ENCODE results near the gene CIDEA.

Gene CIDEA

DNA sequence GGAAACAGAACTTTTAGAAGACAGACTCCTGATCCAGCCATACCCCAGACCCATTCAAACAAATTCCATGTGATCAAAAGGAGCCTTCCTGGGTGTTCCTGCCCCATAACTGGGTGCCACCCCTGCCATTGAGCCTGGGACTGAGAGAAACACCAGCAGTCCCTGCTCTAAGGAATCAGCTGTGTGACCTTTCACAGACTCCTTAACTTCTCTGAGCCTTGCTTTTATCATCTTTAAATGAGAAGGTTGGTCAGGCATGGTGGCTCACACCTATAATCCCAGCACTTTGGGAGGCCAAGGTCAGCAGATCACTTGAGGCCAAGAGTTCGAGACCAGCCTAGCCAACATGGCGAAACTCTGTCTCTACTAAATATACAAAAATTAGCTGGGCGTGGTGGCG is 20.6 kb downstream of the CIDEA start:
- DNase-seq (ENCODE audit: low spot score), result no peak

DNA sequence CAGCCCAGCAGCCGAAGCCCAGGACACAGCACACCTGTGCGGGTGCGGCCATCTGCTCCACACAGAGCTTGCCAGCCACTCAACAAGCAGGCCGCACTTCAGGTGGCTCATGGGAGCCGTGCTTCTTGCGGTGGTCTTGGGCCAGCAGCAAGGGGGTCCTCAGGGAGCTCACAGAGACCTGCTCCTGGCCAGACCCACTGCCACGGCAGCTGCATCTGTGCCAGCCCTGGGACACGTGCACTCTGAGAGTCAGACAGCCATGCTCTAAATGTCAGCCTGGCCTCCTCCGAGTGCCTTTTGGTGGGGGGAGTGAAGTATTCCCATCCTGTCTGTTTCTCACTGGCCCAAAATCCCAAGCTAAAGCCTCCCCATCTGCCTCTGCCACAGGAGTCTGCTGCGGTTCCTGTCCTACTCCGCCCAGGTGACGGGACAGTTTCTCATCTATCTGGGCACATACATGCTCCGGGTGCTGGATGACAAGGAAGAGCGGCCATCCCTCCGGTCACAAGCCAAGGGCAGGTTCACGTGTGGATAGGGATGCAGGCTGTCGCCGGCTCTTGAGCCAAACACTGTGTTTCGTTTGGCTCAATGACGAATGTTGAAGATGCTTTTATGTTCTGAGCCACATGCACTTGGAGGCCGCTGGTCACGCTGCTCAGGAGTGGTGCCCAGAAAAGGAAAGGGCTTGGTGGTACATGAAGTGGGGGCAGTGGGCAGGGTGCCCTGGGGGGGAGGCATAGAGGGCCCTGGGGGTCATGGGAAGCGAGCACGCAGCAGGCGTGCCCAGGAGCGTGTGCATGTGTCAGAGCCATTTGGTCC is 22.8 kb downstream of the CIDEA start:
- no peak for DNase-seq (ENCODE audit: low spot score)

DNA sequence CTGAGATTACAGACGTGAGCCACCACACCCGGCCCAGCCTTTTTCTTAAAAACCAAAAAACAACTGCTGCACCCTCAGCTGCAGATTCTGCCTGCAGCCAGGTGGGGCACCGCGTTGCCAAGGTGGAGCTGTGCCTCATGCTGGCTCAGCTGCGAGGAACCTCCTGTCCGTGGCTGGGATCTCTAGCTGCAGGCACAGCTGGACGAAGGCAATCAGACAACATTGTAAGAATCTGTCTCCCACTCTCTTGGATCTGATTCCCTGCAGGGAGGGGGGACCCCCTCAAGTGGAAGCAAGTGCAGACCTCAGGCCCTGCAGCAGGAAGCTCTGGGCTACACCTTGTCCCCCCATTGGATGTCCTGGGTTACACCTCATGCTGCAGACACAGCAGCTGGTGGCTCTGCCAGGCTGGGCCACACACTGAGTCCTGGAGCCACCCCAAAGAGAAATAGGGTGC is 24.1 kb downstream of the CIDEA start:
- DNase-seq (ENCODE audit: low spot score), result no peak

DNA sequence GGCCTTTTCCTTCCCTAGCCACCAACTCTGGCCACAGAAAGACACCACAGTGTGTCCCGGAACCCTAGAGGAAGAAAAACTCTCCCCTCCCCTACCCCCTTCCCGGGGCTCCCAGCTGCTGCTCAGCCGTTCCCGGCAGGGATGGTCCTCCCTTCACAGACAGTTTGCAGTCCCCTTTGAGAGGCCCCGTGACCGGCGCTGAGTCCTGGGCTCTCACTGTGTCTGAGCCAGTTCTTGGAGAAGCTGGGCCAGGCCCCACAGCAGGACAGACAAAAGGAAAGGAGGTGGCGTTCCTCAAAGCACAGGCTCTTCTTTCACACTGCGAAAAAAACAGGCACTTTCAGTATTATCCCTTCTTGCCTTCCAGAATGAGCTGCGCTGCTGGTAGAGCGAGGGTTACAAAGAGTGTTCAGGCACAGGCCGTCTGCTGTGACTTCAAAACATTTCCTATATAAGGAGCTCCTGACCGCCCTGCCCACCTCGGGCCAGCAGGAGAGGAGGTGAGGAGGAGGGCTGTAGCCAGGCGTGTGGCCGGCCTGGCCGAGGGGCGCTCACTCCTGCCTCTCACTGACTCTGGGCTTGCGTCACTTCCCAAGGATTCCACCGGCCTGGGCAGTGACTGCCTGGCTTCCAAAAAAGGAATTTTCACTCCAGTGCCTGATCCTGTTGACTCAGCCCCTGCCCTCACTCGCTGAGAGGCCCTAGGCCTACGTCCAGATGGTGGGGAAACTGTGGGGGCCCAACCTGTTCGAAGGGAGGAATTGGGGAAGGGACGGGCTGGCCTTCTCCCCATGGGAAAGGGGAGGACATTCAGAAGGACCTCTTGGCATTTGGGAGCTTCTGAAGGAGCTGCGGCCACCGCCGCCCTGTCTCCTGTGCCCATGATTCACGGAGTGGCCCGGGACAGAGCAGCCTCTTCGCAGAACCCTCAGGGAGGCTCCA is 24.9 kb downstream of the CIDEA start:
- peak; percentile 95 for DNase-seq (ENCODE audit: low spot score)

DNA sequence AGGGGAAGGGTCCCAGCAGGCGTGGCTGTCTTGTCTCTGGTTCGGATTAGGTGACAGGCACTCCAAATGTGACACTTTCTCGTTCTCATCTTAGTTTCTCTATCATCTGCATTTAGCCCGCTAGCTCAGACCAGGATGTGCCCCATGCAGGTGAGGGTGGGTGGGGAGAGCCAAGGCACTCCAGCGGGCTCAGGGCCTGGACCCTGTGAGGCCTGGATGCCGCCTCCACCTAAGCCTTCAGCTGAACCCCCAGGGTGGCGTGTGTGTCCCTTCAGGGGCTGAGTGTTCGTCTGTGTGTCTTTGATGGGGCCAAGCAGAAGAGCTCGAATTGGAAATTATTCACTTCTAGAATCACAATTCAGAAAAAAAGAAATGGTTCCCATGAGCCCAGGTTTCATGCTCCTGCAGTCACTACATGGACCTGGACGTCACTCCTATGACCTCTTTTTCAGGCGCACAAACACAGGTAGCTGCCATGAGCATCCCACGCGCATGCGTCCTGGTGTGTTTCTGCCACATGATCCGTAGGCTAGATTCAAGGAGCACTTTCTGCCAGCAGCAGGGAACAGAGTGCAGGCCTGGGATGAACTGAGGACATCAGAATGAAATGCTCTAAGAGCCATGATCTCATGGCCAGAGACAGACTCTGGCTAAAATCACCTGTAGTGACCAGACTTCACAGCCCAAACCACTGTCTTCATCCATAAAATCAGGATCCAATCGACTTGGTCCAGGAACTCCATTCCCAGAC is 25.8 kb downstream of the CIDEA start:
- DNase-seq (ENCODE audit: low spot score), result no peak

DNA sequence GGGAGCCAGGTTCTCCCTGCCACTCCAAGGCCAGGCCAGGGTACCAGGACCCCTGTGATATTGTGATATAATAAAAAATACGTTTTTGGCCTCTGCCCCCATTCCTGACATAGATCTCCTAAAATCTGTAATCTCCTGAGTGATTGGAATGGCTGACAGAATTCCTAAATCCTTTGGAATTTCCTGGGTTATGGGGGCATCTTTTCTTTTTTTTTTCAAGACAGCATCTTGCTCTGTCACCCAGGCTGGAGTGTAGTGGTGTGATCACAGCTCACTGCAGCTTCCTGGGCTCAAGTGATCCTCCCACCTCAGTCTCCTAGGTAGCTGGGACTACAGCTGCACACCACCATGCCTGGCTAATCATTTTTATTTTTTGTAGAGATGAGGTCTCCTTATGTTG is 27.7 kb downstream of the CIDEA start:
- DNase-seq (ENCODE audit: low spot score), result no peak

DNA sequence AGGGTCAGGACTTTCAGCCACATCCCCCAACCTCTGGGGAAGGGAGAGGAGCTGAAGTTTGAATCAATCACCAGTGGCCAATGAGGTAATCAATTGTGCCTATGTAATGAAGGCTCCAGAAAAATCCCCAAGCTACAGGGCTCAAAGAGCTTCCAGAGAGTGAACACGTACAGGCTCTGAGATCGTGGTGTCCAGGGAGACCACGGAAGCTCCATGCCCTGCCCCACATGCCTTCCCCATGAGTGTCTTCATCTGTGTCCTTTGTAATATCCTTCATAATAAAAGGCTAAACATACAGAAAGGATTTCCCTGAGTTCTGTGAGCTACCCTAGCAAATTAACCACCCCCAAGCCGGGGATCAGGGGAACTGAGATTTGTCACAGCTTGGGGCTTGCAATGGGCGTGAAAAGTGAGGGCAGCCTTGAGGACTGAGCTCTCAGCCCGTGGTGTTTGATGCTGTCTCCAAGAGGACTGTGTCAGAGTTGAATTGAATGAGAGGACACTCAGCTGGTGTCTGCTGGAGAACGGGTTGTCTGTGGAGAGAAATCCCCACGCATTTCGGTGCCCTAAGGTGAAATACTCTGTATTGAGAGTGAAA is 28.4 kb downstream of the CIDEA start:
- peak; percentile 89 for DNase-seq (ENCODE audit: low spot score)

DNA sequence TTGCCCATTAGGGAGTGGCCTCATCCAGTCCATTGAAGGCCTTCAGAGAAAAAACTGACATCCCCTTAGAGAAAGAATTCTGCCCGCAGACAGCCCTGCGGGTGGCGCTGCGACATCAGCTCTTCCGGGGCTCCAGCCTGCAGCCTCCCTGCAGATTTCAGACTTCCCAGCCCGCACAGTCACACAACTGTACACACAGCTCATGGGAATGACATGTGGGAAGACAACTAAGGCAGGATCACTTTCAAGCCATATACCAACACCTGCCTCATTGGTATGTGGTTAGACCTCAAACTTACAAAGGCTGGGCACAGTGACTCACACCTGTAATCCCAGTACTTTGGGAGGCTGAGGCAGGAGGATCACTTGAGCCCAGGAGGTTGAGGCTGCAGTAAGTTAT is 29.1 kb downstream of the CIDEA start:
- DNase-seq (ENCODE audit: low spot score), result no peak

DNA sequence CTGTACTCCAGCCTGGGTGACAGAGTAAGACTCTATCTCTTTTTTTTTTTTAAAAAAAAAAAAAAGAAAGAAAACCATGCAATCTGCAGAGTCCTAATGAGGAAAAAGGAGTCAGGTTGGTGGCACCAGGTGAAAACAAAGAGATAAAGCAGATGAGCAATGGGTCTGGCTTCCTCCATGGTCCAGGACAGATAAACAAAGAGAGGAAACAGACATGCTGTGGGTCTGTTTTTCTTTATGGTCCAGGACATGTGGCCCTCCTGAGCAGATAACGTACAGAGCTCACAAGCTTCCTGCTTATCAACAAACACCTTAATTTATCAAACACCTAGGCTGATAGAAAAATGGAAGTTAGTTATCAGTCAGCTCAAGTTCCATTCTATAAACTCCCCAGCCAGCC is 29.5 kb downstream of the CIDEA start:
- DNase-seq (ENCODE audit: low spot score), result no peak

DNA sequence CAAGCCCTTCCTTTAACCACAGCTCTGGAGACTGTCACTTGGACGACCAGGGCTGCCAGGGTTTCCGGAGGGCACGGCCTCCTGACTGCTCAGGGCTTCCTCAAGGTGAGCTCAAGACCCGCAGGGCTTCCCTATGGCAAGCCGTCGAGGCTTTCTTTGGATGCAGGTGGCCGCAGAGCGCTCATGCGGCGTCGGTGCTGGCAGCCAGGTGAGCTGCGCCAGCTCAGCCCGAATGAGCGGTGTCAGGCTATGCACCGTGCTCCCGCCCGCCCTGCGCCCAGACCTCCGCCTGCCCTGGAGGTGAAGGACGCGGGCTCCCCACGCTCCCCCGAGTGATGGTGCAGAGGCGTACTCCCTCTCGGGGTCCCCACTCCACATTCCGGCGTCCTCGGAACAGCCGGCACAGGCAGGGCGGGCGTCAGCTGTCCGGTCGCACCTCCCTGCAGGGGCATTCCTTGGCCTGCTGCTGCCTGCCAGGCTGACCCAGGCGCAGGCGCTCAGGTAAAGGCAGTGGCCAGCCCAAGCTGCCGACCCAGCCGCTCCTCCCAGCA is 33.0 kb downstream of the CIDEA start:
- no peak for DNase-seq (ENCODE audit: low spot score)

DNA sequence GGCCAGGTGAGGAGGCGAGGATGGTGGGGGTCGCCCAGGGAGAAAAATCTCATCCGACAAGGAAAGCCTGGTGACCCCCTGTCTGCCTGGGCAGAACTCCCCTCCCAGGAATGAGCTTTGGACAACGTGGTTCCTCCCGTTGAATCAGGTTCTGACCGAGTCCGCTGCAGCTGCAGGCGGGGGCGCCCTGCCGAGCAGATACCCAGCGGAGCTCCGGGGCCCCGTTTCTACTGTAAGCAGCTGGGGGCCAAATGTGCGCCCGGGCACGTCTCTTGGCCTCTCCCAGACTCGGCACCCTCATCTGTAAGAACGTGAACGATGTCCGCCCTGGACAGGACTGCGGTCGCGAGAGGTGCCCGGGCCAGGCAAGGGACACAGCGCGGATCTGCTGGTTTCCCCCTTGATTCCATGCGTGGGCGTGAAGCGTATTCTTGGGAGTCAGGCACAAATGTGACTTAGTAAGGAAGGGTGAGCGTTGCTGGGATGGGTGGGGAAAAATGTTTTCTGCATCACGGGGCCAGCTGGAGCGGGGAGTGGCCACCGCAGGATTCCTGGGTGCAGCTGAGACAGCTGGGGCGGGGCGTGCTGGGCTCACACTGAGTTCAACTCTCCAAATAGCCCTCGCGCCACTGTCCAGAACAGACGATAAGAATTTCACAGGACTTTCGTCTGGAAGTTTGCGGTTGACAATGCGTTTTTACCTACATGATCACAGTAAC is 33.7 kb downstream of the CIDEA start:
- DNase-seq (ENCODE audit: low spot score), result peak; percentile 93

DNA sequence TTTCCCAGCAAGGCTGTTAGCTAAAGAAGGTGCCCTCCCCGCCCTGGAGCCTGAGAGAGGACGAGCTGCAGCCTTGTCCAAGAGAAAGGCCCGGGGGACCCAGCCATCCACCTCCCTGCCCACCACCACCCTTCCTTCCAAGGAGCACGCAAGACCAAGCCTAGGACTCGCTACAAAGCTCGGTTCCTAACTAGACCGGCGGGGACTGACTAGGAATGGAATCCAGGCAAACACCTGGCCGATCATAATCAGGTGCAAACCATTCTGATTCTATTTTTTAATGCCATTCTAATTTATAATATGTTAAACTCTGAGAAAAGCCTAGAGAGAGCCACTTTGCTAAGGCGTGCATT is 34.2 kb downstream of the CIDEA start:
- DNase-seq (ENCODE audit: low spot score), result no peak

DNA sequence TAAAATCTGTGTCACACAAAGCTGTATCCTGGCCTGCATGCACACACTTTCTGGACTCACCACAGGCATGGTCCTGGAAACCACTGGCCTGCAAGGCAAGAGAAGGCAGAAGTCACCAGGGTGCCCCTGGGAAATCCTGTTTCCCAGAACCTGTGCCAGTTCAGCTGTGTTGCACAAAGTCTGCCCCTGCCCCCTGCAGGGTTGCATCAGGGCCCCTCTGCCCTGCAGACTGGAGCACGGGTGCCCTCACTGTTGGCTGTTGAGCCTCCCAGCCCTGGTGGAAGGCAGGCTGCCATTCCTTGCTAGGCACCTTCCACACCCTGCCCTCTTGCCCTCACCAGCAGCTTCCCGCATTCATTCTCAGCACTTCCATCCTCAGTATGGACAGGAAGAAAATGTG is 35.9 kb downstream of the CIDEA start:
- no peak for DNase-seq (ENCODE audit: low spot score)

DNA sequence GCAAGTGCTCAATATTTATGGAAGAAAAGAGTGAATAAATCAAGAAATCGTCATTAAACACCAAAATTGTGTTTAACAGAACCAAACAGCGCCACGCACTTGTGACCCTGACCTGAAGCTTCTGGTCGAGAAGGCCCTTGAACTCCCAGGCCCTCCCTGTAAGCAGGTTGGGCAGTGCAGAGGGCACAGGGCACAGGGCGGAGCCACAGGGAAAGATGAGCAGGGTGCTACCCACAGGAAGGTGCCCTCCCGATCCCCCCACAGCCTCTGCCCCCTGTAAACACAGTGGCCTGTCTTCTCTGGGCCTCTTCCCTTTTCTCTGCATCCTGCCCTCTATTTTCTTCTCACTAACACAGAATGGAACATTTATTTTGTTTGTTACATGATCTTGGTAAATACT is 37.0 kb downstream of the CIDEA start:
- no peak for DNase-seq (ENCODE audit: low spot score)

DNA sequence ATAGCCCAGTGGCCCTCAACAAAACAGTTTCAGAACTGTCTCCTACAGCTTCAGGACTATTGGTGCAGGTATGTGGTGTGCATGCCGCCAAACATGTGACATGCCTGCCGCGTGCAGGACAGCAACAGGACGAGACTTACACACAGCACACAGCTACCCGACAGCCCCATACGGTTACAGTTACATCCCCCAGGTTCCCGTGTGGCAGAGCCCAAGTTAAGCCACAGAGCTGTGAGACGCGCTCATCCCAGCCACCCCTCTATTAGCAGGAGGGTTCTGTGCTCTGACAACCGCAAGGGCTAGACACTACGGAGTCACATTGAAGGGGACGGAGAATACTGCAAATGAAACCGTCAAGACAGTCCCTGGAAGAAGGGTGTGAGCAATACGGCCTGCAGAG is 37.5 kb downstream of the CIDEA start:
- no peak for DNase-seq (ENCODE audit: low spot score)

DNA sequence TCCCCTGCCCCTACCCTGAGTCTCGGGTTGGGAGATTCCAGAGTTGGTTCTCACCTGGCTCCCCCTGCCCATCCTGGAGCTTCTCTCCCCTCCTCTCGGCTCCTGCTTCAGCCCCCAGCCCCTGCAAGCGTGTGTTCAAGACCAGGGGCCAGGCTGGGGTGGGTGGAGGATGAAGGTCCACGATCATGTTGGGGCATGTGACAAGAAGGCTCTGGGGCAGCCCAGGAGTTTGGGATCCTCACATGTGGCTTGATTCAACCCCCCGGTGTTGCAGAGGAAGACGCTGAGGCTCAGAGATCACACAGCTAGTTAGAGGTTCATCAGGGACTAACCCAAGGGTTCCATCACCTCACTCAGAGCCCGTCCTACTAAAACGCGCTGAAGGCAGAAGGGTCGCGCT is 39.7 kb downstream of the CIDEA start:
- DNase-seq (ENCODE audit: low spot score), result no peak

DNA sequence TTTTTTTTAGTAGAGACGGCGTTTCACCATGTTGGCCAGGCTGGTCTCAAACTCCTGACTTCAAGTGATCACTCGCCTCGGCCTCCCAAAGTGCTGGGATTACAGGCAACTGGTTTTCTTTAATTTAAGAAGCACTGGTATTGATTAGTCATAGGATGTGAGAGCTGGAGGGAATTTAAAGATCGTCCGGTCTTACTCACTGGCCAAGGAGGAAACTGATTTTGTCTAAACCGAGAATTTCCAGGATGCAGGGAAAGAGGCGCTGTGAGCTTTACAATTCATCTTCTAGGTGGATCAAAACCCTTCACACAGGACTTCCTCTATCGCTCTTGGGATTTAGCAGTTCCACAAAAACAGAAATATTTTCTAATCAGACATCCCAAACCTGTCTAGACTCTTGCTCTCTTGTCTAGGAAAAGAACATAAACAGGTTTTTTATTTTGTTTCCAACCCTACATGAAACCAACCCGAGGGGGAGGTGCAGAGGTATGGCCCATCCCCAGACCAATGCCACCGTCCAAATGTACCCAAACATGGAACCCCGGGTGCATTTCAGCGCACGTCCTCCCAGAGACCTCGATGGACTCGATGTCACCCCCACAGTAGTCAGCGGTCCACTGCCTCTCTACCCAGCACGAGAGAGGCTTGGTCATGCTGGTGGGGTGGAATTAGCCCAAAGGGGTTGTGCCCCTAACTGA is 41.4 kb downstream of the CIDEA start:
- no peak for DNase-seq (ENCODE audit: low spot score)

DNA sequence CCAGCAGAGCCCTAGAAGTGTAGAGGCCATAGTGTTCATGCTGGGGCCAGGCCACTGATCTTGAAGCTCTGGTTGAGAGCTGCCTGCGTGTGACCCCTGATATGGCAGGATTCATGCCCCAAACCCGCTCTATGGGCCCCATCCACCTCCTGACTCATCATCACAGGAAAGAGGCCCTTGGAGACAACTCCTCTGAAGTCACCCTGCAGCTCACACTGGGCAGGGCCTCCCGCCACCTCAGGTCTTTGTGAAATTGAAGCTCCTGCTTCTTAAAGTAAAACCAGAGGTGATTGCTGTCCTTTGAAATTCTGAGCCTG is 41.9 kb downstream of the CIDEA start:
- no peak for DNase-seq (ENCODE audit: low spot score)

DNA sequence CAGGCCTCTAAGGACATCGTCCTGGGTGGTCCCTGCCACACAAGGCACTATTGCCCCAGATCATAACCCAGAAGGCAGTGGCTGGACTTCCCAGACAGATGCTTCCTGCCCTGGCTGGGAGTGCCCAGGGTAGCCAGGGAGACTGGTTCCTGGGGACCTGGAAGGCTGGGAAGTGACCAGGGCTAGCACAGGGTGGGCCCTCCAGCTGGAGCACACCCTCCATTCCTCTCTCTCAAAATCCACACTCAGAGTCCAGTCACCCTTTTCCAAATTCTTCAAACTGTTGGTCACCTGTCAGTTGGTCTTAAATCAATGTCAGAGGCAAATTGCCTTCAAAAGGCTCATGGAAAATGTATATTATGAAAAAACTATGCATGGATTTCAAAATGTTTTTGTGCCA is 42.3 kb downstream of the CIDEA start:
- DNase-seq (ENCODE audit: low spot score), result no peak

DNA sequence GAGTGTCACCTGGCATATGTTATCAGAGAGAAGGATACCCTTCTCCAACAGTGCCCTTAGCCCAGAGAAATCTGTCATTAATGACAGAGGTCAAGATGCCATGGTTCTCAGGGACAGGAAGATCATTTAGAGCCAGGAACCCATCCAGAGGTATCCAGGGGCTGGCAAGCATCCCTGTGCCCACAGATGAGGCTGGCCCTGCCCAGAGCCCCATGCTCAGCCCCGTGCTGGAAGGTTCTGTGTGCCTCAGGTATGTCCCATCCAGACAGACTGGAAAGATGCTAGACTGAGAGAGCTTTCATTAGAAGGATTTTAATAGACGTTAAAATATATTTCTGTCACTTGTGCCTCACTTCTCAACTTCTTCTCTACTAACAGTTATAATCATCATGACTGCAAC is 45.7 kb downstream of the CIDEA start:
- no peak for DNase-seq (ENCODE audit: low spot score)
